Activated CD8-positive, alpha-beta memory T cell treated with anti-CD3 and anti-CD28 coated beads, Interleukin-2, amount 50 U/mL, for 48 hours (primary cell): ENCODE measurements around the gene PRDX3.
"Not testable (repeated sequence)": the region's sequence is repeated elsewhere in the genome, so short reads cannot be mapped to it uniquely, and the experiment has no call there.

Experiments
- DNase-seq: peaks from one replicate; pipeline ENCODE4 v3.0.0-alpha.2; 2020

PRDX3 gene

DNA sequence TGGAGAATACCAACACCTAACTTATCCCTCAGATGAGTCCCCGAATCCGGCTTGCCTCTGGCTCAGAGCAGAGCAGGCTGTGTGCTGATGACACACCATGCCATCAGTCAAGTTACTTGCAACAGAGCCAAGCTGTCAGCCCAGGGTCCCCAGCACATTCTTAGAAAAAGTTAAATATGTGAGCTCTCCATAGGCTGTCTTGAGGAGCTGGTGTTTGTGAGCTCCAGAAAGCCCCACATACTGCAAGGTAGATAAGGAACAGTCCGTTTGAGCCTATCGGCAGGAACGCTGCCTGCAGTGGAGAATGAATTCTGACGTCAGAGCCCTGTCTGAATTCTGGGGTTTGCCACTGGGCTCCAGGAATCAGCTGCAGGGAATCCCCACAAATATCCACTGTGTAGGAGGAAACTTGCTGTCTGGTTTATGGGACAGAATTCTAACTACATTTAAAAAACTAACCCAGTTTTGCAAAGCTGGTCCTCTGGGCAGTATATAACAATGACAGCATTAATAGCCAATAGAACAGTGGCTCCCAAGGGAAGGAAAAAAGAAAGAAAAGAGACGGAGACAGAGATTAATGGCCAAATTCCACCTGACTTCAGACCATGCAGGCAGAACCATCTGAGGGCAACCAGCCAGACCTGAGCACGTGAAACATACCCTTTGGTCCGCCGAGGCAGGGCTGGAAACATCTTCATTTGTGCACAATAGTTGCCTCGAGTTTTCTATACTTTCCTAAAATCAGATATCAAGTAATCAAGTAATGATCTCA lies 16.7 kb downstream of the PRDX3 start:
- no peak for DNase-seq

- no peak for DNase-seq
Observed at GRCh38 chr10:119159332-119159731, 19.3 kb downstream of the PRDX3 start.

GRCh38 chr10:119153661-119154060 lies 25.0 kb downstream of the PRDX3 start:
- no peak for DNase-seq

DNA sequence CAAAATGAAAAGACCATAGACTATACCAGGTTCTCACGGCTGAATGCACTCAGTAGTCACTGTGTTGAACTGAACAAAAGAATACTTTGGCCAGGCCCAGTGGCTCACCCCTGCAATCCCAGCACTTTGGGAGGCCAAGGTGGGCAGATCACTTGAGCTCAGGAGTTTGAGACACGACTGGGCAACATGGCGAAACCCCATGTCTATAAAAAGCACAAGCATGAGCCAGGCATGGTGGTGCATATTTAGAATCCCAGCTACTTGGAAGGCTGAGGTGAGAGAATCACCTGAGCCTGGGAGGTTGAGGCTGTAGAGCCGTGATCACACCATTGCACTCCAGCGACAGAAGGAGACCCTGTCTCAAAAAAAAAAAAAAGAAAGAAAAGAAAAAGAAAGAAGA lies 25.6 kb downstream of the PRDX3 start:
- no peak for DNase-seq

GRCh38 chr10:119151601-119152000 lies 27.0 kb downstream of the PRDX3 start:
- not testable (repeated sequence) for DNase-seq

DNA sequence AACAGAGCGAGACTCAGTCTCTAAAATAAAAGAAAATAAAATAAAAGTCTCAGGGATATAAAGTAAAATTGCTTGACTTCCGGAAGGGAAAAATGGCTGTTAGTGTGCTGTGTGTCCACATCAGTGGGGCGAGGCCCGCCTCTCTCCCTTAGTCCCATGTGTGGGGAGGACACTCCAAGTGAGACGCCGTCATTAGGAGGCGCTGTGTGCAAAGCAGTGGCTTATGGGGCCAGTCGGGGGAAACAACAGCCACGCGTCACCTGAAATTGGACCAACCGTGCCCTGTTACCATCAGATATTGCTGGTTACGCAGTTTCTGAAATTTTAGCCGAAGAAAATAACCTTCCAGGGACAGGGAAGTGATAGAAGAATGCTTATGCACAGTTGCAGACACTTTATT lies 28.9 kb downstream of the PRDX3 start:
- no peak for DNase-seq

DNA sequence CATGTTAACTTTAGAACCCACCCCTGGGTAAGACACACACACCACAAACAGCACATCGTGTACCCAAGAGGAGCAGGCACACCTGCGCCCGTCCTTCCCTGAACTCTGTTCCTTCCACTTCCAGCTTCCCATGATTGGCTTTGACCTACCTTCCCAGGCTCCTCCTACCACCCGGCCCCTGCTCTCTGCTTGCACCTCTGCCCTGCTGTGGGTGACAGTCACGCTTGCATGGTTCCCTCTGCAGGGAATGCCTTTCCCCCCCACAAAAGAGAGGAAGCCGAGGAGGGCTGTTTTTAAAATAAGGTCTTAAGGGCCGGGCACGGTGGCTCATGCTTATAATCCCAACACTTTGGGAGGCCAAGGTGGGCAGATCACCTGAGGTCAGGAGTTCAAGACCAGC lies 29.5 kb downstream of the PRDX3 start:
- no peak for DNase-seq

- no peak for DNase-seq
Observed at GRCh38 chr10:119143657-119144056, 35.0 kb downstream of the PRDX3 start.

- DNase-seq = no peak
Observed at GRCh38 chr10:119140603-119141245, 37.9 kb downstream of the PRDX3 start.

DNA sequence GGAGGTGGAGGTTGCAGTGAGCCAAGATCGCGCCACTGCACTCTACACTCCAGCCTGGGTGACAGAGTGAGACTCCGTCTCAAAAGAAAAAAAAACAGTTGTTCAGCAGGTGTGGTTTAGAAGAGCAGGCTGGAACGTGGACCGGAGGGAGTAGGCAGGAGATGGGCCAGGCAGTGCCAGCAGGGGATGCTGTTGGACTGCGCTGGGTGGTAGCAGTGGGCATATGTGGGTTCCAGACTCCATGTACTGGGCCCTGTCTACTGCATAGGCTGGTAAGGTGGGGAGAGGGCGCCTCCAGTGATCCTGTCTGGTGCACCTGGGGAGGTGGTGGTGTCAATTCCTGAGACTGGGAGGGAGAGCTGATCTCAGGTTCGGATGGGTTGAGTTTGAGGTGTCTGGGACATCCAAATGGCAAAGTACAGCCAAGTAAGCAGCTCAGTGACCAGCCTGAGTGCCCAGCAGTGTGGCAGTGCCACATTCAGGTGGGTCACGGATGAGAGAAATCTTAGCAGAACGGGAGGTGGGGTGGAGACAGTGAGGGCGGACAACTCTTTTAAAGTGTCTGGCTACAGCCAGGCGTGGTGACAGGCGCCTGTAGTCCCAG lies 39.0 kb downstream of the PRDX3 start:
- DNase-seq = peak; percentile 64

GRCh38 chr10:119138346-119139306 lies 40.0 kb downstream of the PRDX3 start:
- no peak for DNase-seq

GRCh38 chr10:119137878-119138277 lies 40.7 kb downstream of the PRDX3 start:
- not testable (repeated sequence) for DNase-seq

- DNase-seq = no peak
Observed at GRCh38 chr10:119136084-119136483, 42.5 kb downstream of the PRDX3 start.

DNA sequence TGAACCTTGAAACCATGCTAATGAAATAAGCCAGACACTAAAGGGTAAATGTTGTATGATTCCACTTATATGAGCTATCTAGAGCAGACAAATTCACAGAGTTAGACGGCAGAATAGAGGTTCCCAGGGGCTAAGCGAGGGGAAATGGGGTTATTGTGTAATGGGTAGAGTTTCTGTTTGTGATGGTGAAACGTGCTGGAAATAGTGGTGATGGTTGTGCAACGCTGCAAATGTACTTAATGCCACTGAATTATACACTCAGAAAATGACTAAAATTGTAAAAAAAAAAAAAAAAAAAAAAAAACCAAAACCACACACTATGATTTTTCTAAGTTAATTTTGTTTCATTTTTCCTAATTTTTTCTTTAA lies 43.1 kb downstream of the PRDX3 start:
- DNase-seq = no peak

DNA sequence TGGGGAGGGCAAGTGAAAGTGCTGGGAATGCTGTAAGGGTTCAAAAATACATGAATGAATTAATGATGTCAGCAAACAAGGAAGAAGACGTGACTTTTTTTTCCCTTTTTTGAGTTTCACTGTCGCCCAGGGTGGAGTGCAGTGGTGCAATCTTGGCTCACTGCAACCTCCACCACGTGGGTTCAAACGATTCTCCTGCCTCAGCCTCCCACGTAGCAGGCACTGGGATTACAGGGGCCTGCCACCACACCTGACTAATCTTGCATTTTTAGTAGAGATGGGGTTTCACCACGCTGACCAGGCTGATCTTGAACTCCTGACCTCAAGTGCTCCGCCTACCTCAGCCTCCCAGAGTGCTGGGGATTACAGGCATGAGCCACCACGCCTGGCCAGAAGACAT lies 44.7 kb downstream of the PRDX3 start:
- DNase-seq = peak; percentile 78

GRCh38 chr10:119132521-119133345 lies 45.9 kb downstream of the PRDX3 start:
- DNase-seq = no peak

DNA sequence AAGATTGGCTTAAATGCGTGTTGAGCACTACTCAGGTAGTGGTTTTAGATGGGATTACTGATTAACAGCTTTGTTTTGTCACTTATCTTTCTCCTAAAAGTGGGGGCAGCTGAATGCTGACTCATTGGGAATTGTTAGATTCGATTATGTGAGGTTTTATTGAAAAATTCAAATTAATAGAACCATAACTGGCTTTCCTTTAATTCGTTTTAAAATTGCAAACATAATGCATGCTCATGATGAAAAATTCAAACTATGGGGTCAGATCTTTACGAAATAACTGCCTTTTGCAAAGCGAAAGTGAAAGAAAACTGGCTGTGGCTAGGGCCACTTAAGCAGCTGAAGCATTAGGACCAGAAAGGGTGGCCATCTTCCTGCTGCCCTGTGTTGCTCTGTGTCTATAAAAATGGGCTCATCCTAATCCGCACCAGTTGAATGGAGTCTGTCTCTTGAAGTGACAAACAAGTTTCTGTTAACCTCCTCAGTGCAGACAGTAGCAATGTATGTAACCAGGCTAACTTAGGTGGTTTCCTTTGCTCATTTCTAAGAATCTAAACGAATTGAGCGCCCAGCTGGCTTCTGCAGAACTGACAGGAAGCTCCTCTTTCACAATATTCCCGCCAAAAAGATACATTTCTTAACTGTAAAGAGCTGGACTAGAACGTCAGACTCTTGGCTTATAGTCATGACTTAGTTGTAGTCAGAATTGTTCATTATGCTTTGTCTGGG lies 46.9 kb downstream of the PRDX3 start:
- no peak for DNase-seq

- no peak for DNase-seq
Observed at GRCh38 chr10:119129721-119130120, 48.9 kb downstream of the PRDX3 start.

GRCh38 chr10:119125942-119126341 lies 52.7 kb downstream of the PRDX3 start:
- no peak for DNase-seq

DNA sequence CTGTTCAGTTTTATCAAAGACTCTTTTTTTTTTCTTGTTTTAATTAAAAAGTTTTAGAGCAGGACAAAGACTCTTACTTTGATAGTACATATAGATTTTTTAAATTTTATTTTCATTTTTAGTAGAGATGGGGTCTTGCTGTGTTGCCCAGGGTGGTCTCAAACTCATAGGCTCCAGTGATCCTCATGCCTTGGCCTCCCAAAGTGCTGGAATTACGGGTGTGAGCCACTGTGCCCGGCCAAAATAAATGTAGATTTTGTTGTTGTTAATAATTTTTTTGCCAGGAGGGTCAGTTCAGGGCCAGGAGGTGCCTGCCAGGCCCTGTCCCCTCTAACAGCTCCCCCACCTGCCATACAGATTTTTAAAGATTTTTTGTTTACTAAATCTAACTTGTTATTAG lies 57.7 kb downstream of the PRDX3 start:
- DNase-seq = no peak

DNA sequence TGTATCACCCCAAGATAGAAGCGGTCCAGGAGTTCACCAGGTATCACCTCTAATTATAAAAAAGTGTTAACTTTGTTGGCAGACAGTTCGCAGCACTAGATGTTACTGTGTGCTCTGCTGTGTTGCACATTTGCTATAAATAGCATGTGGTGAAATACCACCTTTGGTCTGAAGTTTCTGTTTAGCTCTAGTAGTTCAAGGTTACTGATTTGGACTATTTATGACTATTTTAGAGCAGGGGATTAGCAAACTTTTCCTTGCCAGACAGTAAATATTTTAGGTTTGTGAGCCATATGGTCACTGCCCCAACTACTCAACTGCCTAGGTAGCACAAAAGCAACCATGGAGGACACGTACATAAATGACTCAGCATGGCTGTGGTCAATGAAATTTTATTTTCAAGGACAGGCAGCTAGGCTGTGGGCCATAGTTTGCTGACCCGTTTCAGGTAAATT lies 58.2 kb downstream of the PRDX3 start:
- no peak for DNase-seq
